ENCODE measurements around the gene PPP4C.

PPP4C gene

DNA sequence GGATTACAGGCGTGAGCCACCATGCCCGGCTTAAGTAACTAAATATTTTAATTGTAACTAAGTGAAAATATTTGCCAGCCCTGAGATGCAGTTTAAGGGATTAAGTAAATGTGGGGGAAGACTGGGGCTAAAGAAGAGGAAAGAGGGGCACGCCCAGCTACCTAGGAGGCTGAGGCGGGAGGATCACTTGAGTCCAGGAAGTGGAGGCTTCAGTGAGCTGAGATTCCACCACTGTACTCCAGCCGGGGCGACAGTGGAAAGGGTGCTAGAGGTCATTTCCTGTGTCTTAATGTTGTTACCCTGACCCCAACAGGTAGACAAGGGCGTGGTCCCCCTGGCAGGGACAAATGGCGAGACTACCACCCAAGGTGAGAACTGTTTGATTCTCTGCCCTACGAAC lies 7.5 kb upstream of the PPP4C start:
- 96% methylated on average over 8 of the region's 9 CpGs for WGBS
- Histone ChIP-seq H3K27me3 (ENCODE audit: insufficient read depth, low read length) (no peaks in the 10 kb centered on the region), H3K9ac (ENCODE audit: low read depth, low read length) (no peak overlapping the region), H3K27ac (ENCODE audit: low read depth, low read length) (no peak overlapping the region), H3K4me3 (ENCODE audit: low read length) (no peak overlapping the region), H3K36me3 (ENCODE audit: insufficient read depth, low read length) (peaks cover 60% of the 10 kb centered on the region), H3K4me1 (ENCODE audit: insufficient read depth, low read length) (no peaks in the 10 kb centered on the region), H3K9me3 (ENCODE audit: insufficient read depth, low read depth, low read length) (no peaks in the 10 kb centered on the region)

- Histone ChIP-seq H3K4me3 (ENCODE audit: low read length) (no peak overlapping the region), H3K9ac (ENCODE audit: low read depth, low read length) (no peak overlapping the region), H3K4me1 (ENCODE audit: insufficient read depth, low read length) (no peaks in the 10 kb centered on the region), H3K27ac (ENCODE audit: low read depth, low read length) (no peak overlapping the region), H3K9me3 (ENCODE audit: insufficient read depth, low read depth, low read length) (no peaks in the 10 kb centered on the region), H3K36me3 (ENCODE audit: insufficient read depth, low read length) (peaks cover 60% of the 10 kb centered on the region), H3K27me3 (ENCODE audit: insufficient read depth, low read length) (no peaks in the 10 kb centered on the region)
- 94% methylated on average over 17 of the region's 17 CpGs for WGBS
These were observed 6.8 kb upstream of the PPP4C start for GRCh38 chr16:30068750-30069610.

GRCh38 chr16:30069611-30070462 lies 6.0 kb upstream of the PPP4C start:
- no peak overlapping the region for H3K4me3 ChIP-seq (ENCODE audit: low read length)
- peaks cover 60% of the 10 kb centered on the region for H3K36me3 ChIP-seq (ENCODE audit: insufficient read depth, low read length)
- no peaks in the 10 kb centered on the region for H3K4me1 ChIP-seq (ENCODE audit: insufficient read depth, low read length)

GRCh38 chr16:30070490-30070889 lies 5.3 kb upstream of the PPP4C start:
- H3K9ac ChIP-seq (ENCODE audit: low read depth, low read length), result no peak overlapping the region
- H3K9me3 ChIP-seq (ENCODE audit: insufficient read depth, low read depth, low read length), result no peaks in the 10 kb centered on the region
- no peak overlapping the region for H3K4me3 ChIP-seq (ENCODE audit: low read length)
- no peaks in the 10 kb centered on the region for H3K4me1 ChIP-seq (ENCODE audit: insufficient read depth, low read length)
- H3K27ac ChIP-seq (ENCODE audit: low read depth, low read length), result no peak overlapping the region
- H3K36me3 ChIP-seq (ENCODE audit: insufficient read depth, low read length), result peaks cover 60% of the 10 kb centered on the region
- no peaks in the 10 kb centered on the region for H3K27me3 ChIP-seq (ENCODE audit: insufficient read depth, low read length)

More at GRCh38 chr16:30069611-30070462, 6.0 kb upstream of the PPP4C start:
- 95% methylated on average over 31 of the region's 31 CpGs for WGBS
- Histone ChIP-seq H3K27ac (ENCODE audit: low read depth, low read length) (no peak overlapping the region), H3K9ac (ENCODE audit: low read depth, low read length) (no peak overlapping the region), H3K9me3 (ENCODE audit: insufficient read depth, low read depth, low read length) (no peaks in the 10 kb centered on the region), H3K27me3 (ENCODE audit: insufficient read depth, low read length) (no peaks in the 10 kb centered on the region)

GRCh38 chr16:30076276-30076791 lies 540 bp downstream of the PPP4C start:
- WGBS, result 5% methylated on average over 33 of the region's 33 CpGs
- Histone ChIP-seq H3K36me3 (ENCODE audit: insufficient read depth, low read length) (peaks cover 52% of the 10 kb centered on the region), H3K9ac (ENCODE audit: low read depth, low read length) (peak overlapping the region; percentile 91), H3K9me3 (ENCODE audit: insufficient read depth, low read depth, low read length) (no peaks in the 10 kb centered on the region), H3K4me1 (ENCODE audit: insufficient read depth, low read length) (peaks cover 3% of the 10 kb centered on the region; the same call in 1 of the 2 replicates), H3K27ac (ENCODE audit: low read depth, low read length) (peak overlapping the region; percentile 71), H3K4me3 (ENCODE audit: low read length) (peak overlapping the region; percentile 99), H3K27me3 (ENCODE audit: insufficient read depth, low read length) (no peaks in the 10 kb centered on the region)

GRCh38 chr16:30077656-30078055 lies 1.9 kb downstream of the PPP4C start:
- H3K27me3 ChIP-seq (ENCODE audit: insufficient read depth, low read length), result no peaks in the 10 kb centered on the region
- WGBS, result 94% methylated on average over 6 of the region's 6 CpGs
- 0 out of 2 replicates have a peak overlapping the region, but pooled peaks have one; percentile 99 for H3K4me3 ChIP-seq (ENCODE audit: low read length)
- H3K36me3 ChIP-seq (ENCODE audit: insufficient read depth, low read length), result peaks cover 50% of the 10 kb centered on the region
- H3K4me1 ChIP-seq (ENCODE audit: insufficient read depth, low read length), result peaks cover 3% of the 10 kb centered on the region; the same call in 1 of the 2 replicates
- no peak overlapping the region for H3K9ac ChIP-seq (ENCODE audit: low read depth, low read length)
- H3K27ac ChIP-seq (ENCODE audit: low read depth, low read length), result no peak overlapping the region
- no peaks in the 10 kb centered on the region for H3K9me3 ChIP-seq (ENCODE audit: insufficient read depth, low read depth, low read length)

GRCh38 chr16:30078744-30079143 lies 3.0 kb downstream of the PPP4C start:
- H3K27me3 ChIP-seq (ENCODE audit: insufficient read depth, low read length), result no peaks in the 10 kb centered on the region
- H3K4me1 ChIP-seq (ENCODE audit: insufficient read depth, low read length), result peaks cover 3% of the 10 kb centered on the region; the same call in 1 of the 2 replicates
- H3K9ac ChIP-seq (ENCODE audit: low read depth, low read length), result no peak overlapping the region
- WGBS, result 97% methylated on average over 7 of the region's 7 CpGs
- peaks cover 59% of the 10 kb centered on the region for H3K36me3 ChIP-seq (ENCODE audit: insufficient read depth, low read length)
- H3K4me3 ChIP-seq (ENCODE audit: low read length), result no peak overlapping the region
- no peak overlapping the region for H3K27ac ChIP-seq (ENCODE audit: low read depth, low read length)
- H3K9me3 ChIP-seq (ENCODE audit: insufficient read depth, low read depth, low read length), result no peaks in the 10 kb centered on the region

DNA sequence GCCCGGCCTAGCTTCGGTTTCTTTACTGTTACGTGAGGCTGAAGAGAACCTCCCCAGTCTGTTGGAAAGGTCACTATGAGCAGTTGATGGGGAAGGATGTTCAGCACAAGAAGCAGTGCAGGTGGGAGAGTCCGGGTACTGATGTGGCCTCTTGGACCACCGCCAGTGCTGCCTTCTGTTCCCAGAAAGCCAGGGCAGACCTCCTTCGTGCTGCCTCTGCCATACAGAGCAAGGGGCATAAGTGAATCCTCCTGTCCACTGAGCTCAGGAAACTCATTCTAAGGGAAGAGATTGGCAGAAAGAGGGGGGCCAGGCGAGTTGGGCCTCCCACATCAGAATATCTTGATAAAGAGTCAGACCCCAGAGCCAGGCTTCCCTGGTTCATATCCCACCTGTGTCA lies 3.7 kb downstream of the PPP4C start:
- 95% methylated on average over 7 of the region's 7 CpGs for WGBS
- H3K4me3 ChIP-seq (ENCODE audit: low read length), result no peak overlapping the region
- no peaks in the 10 kb centered on the region for H3K9me3 ChIP-seq (ENCODE audit: insufficient read depth, low read depth, low read length)
- peaks cover 3% of the 10 kb centered on the region; the same call in 1 of the 2 replicates for H3K4me1 ChIP-seq (ENCODE audit: insufficient read depth, low read length)
- H3K36me3 ChIP-seq (ENCODE audit: insufficient read depth, low read length), result peaks cover 67% of the 10 kb centered on the region
- H3K27ac ChIP-seq (ENCODE audit: low read depth, low read length), result no peak overlapping the region
- H3K27me3 ChIP-seq (ENCODE audit: insufficient read depth, low read length), result no peaks in the 10 kb centered on the region
- no peak overlapping the region for H3K9ac ChIP-seq (ENCODE audit: low read depth, low read length)

GRCh38 chr16:30082545-30083090 lies 6.8 kb downstream of the PPP4C start:
- Histone ChIP-seq H3K36me3 (ENCODE audit: insufficient read depth, low read length) (peaks cover 80% of the 10 kb centered on the region), H3K4me1 (ENCODE audit: insufficient read depth, low read length) (no peaks in the 10 kb centered on the region), H3K4me3 (ENCODE audit: low read length) (no peak overlapping the region), H3K9ac (ENCODE audit: low read depth, low read length) (no peak overlapping the region), H3K9me3 (ENCODE audit: insufficient read depth, low read depth, low read length) (no peaks in the 10 kb centered on the region), H3K27ac (ENCODE audit: low read depth, low read length) (no peak overlapping the region), H3K27me3 (ENCODE audit: insufficient read depth, low read length) (no peaks in the 10 kb centered on the region)
- WGBS, result 90% methylated on average over 20 of the region's 20 CpGs

- H3K9ac ChIP-seq (ENCODE audit: low read depth, low read length), result no peak overlapping the region
- H3K4me3 ChIP-seq (ENCODE audit: low read length), result no peak overlapping the region
- H3K36me3 ChIP-seq (ENCODE audit: insufficient read depth, low read length), result peaks cover 72% of the 10 kb centered on the region
- H3K27me3 ChIP-seq (ENCODE audit: insufficient read depth, low read length), result no peaks in the 10 kb centered on the region
- H3K27ac ChIP-seq (ENCODE audit: low read depth, low read length), result no peak overlapping the region
- no peaks in the 10 kb centered on the region for H3K4me1 ChIP-seq (ENCODE audit: insufficient read depth, low read length)
- WGBS, result 96% methylated on average over 24 of the region's 24 CpGs
- no peaks in the 10 kb centered on the region for H3K9me3 ChIP-seq (ENCODE audit: insufficient read depth, low read depth, low read length)
These were observed 7.6 kb downstream of the PPP4C start for GRCh38 chr16:30083216-30084055.
